Kidney capillary endothelial cell (primary cell): ENCODE results near the gene TPSAB1.
"Not testable (repeated sequence)": the region's sequence is repeated elsewhere in the genome, so short reads cannot be mapped to it uniquely, and the experiment has no call there.

Experiments
- DNase-seq: peaks from one replicate; pipeline ENCODE4 v3.0.0-alpha.2; 2018; ENCODE audit warnings: low spot score

TPSAB1 gene

GRCh38 chr16:1247903-1248537 lies 7.5 kb downstream of the TPSAB1 start:
- not testable (repeated sequence) for DNase-seq

- DNase-seq: not testable (repeated sequence)
These were observed 8.7 kb downstream of the TPSAB1 start for GRCh38 chr16:1249031-1249755.

GRCh38 chr16:1253701-1254364 lies 13.3 kb downstream of the TPSAB1 start:
- DNase-seq: not testable (repeated sequence)

GRCh38 chr16:1254821-1255220 lies 14.3 kb downstream of the TPSAB1 start:
- not testable (repeated sequence) for DNase-seq

GRCh38 chr16:1255276-1256122 lies 15.0 kb downstream of the TPSAB1 start, which contains the start of gene TPSD1:
Gene TPSD1, plus strand, starts transcription at chr16:1256069. Its CDS starts 212 bp downstream, at chr16:1256281.
- not testable (repeated sequence) for DNase-seq

GRCh38 chr16:1256296-1256873 lies 15.9 kb downstream of the TPSAB1 start:
- DNase-seq: not testable (repeated sequence)

GRCh38 chr16:1256874-1257322 lies 16.4 kb downstream of the TPSAB1 start:
- no peak for DNase-seq

GRCh38 chr16:1257561-1258224 lies 17.2 kb downstream of the TPSAB1 start:
- no peak for DNase-seq

GRCh38 chr16:1258225-1258600 lies 17.7 kb downstream of the TPSAB1 start:
- no peak for DNase-seq

- DNase-seq: no peak
These were observed 18.6 kb downstream of the TPSAB1 start for GRCh38 chr16:1258906-1259759.

- DNase-seq: no peak
These were observed 19.2 kb downstream of the TPSAB1 start for GRCh38 chr16:1259760-1260068.

GRCh38 chr16:1260101-1260680 lies 19.7 kb downstream of the TPSAB1 start:
- no peak for DNase-seq

- DNase-seq: no peak
These were observed 20.8 kb downstream of the TPSAB1 start for GRCh38 chr16:1261131-1261892.

- no peak for DNase-seq
These were observed 21.8 kb downstream of the TPSAB1 start for GRCh38 chr16:1262210-1262845.

- no peak for DNase-seq
These were observed 22.3 kb downstream of the TPSAB1 start for GRCh38 chr16:1262846-1263221.

GRCh38 chr16:1263591-1264344 lies 23.3 kb downstream of the TPSAB1 start:
- DNase-seq: no peak

GRCh38 chr16:1264345-1265089 lies 24.0 kb downstream of the TPSAB1 start:
- DNase-seq: no peak
